Activated naive CD8-positive, alpha-beta T cell treated with anti-CD3 and anti-CD28 coated beads, Interleukin-2, amount 50 U/mL, for 16 hours (primary cell): Measurements from ENCODE around the gene EEF1AKMT2.
"Not testable (repeated sequence)": the region's sequence is repeated elsewhere in the genome, so short reads cannot be mapped to it uniquely, and the experiment has no call there.

Experiments
- DNase-seq: peaks from one replicate; pipeline ENCODE4 v3.0.0-alpha.2; 2020; ENCODE audit warnings: low read depth, low spot score

The EEF1AKMT2 gene

GRCh38 chr10:124756156-124756903 is 35.4 kb downstream of the EEF1AKMT2 start:
- no peak for DNase-seq

DNA sequence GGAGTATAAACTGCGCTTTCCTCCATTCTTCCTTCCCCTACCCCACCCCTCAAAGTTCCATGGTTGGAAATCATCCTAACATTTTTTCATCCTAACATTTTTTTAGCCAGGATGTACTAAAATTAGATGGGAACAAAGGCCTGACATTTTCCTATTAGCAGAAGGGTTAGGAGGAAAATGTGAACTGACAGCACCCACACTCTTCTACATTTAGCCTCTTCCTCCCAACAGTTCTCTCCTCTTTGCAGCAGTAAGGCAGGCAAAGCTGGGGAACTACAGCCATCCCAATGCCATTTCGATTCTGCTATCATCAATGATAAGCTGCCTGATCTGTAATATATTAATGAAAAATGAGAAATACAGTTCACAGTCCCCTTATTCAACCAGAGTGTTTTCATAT is 36.1 kb downstream of the EEF1AKMT2 start:
- no peak for DNase-seq

GRCh38 chr10:124754227-124754626 is 37.5 kb downstream of the EEF1AKMT2 start:
- no peak for DNase-seq

DNA sequence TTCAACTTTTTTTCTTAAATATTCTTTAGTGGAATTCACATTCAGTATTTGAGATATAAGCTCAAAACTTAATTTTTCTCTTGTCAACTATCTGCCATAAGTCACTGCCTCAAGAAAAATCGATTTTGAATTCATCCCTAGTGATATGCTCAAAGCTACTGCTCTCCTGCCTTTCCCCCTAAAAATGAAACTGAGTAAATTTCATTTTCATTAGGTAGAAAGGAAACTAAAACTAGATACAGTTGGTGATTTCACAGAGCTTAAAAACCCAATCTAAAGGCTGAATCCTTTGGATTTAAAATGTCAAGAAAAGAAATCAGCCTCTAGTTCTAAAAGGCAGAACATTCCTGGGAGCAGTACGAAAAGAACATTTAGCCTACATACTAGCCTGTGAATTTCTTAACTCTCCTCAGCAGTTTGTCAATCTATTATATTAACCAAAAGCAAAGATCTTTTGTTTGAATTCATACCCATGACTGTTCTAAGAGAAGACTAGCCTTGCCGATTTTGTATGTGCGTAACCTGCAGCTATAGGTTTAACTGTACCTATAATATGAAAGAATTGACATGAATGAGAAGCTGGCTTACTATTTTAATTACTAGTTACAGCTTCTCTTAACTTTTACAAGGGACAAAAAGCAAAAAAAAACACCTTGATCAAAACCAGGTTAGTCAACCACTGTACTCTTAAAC is 42.6 kb downstream of the EEF1AKMT2 start:
- no peak for DNase-seq

GRCh38 chr10:124748166-124748565 is 43.5 kb downstream of the EEF1AKMT2 start:
- no peak for DNase-seq

DNA sequence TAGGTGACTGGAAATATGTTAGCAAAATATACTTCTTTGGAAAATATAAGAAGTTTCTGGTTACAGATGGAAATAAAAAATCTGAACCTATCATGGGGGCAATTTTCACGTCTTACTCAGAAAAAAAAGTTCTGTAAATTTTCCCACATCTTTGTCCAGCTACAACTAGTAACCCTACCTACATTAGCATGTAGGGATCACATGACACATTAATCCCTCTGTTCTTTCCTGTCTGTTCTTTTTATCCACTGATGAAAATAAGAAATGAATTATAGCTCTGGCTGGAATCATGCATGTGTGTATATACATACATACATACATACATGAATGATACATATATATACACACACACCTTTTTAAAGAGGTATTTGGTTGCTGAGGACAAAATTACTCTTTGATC is 43.9 kb downstream of the EEF1AKMT2 start:
- no peak for DNase-seq

DNA sequence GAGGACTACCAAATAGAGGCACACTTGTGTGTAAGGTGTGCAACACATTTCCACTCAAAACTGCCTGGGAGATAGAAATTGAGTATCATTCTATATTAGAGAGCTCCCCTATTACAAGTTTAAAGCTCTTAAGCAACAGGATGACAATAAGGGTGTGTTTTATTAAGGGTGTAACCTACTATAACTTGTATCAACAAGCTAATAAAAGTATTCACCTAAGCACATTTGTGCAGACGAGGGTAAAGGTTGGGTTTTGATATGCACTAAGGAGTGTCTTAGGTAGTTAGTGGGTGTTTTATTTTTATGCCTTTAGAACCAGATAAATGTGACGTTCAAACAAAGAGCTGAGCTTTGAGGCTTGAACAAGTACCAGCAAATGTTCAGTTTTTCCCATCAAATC is 44.7 kb downstream of the EEF1AKMT2 start:
- no peak for DNase-seq

DNA sequence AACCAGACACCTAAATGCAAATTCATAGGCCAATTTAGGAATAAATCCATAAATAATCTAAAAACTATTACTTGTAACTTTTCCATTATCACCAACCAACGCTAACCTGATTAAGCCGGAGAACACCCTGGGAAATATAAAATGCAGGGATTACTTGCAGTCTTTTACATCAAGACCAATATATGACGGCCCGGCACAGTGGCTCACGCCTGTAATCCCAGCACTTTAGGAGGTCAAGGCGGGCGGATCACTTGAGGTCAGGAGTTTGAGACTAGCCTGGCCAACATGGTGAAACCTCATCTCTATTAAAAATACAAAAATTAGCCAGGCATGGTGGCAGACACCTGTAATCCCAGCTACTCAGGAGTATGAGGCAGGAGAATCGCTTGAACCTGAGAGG is 45.2 kb downstream of the EEF1AKMT2 start:
- not testable (repeated sequence) for DNase-seq

GRCh38 chr10:124745673-124746072 is 46.0 kb downstream of the EEF1AKMT2 start:
- DNase-seq = no peak

DNA sequence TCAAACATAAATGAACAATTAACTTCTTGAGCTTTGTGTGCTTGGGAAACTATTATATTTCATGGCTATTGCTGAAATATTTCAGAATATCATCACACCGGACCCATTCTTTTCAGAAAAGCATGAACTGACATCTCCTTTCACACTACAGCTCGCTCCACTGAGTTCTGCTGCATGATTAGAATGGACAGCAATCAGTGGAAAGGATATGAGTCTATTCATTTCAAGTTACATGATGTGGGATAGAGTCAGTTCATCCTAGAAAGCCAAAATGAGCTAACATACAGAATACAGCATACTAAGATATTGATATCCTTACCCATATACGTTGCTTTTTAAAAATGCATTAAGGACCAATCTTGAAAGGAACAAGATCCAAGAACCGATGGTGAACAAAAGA is 46.4 kb downstream of the EEF1AKMT2 start:
- DNase-seq = no peak

GRCh38 chr10:124744102-124745050 is 47.3 kb downstream of the EEF1AKMT2 start, which contains the start of gene FAM53B:
FAM53B (minus strand) TSS chr10:124744378; CDS start chr10:124706713, 37,665 bp downstream.
- DNase-seq = peak; percentile 50

DNA sequence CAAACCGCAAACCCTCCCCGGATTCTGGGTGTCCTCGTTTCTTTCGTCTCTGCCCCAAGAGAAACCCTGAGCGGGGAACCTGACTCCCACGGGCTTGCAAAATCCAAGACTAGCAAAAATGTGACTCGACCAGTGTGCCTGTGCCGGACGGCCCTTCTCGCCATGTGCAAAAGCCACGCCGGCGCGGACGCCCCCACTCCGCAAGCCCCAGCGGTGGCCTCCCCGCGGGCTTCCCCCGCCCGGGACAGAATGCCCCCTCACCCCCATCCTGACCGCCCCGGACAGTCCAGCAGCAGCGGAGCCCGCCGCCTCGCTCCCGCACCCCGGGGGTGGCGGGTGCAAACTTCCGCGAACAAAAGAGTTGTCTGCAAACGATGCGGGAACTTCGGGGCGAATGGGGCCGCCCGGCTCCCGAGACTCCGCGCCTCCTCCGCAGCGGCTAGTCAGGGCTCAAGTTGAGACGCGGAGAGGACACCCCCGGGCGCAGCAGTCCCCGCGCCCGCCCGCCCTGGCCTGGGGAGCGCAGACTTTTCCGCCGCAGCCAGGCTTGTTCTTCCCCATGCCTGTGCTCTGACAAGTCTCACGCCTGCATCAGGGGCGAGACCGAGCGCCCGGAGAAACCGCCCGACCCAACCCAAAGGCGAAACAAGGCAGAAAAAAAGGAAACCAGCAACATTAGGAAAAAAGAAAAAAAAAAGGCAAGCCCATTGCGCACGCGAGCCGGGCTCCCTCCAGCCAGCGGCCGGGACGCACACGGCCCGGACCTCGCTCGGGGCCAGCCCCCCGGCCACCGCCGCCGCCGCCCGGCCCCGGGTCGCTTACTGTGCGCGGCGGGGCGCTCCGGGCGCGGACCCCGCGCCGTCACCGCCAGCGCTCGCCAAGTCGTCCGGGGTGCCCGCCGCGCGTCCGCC is 48.2 kb downstream of the EEF1AKMT2 start:
- no peak for DNase-seq

DNA sequence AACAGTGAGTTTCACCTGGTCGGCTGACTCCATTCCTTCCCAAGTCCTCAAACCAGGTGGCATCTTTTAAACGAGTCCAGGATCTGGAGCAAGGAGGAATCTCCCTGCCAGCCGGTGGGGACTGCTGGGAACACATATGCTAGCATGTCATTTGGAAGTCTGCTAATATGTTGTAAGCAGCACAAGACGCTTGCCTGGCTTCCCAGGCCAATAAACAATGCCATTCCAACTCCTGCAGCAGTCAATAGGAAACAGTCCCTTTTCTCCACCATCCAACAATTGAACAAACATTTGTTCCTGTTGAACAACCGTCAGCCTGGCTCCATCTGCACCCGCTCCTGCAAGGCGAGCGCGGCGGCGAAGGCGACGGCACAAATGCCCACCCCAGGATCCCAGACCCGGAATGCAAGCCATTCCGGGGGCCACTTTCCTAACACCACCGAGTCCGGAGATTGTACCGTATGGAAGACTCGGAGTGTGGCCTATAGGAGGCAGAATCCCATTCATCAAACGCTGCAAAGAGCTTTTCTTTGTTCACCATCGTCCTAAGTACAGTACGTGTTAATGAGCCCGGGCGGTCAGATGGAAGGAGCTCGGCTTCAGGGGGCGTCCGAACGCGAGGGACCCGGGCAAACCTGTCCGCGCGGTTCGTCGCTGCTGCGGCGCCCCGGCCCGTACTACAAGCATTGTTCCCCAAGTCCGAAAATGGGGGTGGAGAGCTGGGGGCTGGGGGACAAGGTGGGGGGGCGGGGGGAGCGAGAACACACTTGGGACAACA is 49.1 kb downstream of the EEF1AKMT2 start:
- no peak for DNase-seq

GRCh38 chr10:124741922-124742412 is 49.7 kb downstream of the EEF1AKMT2 start:
- no peak for DNase-seq

DNA sequence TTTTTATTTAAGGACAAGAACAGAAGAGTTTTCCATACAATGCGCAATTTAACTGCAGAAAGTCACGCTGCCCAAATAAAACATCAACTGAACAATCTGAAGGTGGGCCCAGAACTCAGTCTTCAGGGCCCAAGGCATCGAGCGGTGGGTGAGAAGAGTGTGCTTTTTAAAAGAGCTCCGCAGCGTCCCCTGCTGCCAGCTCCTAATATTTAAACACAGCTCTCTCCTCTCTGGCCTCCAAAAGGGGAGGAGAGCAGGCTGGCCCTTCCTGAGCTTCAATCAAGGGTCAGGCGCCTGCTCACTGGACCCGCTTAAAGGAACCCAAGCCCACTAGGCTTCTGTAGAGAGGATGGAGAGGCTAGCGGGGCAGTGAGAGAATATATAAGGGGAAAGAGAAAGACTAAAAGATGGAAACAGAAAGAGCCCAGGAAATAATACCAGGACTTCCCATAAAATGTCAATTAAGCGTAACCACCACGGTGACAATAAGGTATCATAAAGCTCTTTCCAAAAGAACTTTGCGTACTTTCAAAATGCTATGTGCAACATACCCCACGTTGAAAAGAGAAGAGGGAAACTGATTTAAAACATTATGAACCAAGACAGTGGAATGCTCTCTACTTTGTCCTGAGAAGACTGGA is 50.3 kb downstream of the EEF1AKMT2 start:
- no peak for DNase-seq

- no peak for DNase-seq
Measured at GRCh38 chr10:124740369-124741280, 51.1 kb downstream of the EEF1AKMT2 start.

DNA sequence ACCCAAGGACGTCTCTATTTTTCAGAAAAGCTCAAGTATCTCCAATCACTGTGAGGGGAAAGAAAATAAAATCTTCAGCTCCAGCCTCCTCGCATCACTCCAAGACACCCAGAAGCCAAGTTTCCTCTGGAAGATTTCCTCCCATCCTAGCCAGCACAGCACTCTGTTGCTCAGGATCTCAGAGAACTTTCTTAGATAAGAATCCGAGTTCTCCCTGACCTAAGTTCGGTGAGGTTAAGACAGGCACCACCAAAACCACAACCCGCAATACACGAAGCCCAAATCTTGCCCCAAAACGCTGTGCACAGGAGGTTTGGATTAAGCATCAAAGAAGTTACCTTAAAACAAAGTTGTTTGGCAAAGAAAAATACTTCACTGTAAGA is 51.7 kb downstream of the EEF1AKMT2 start:
- no peak for DNase-seq

DNA sequence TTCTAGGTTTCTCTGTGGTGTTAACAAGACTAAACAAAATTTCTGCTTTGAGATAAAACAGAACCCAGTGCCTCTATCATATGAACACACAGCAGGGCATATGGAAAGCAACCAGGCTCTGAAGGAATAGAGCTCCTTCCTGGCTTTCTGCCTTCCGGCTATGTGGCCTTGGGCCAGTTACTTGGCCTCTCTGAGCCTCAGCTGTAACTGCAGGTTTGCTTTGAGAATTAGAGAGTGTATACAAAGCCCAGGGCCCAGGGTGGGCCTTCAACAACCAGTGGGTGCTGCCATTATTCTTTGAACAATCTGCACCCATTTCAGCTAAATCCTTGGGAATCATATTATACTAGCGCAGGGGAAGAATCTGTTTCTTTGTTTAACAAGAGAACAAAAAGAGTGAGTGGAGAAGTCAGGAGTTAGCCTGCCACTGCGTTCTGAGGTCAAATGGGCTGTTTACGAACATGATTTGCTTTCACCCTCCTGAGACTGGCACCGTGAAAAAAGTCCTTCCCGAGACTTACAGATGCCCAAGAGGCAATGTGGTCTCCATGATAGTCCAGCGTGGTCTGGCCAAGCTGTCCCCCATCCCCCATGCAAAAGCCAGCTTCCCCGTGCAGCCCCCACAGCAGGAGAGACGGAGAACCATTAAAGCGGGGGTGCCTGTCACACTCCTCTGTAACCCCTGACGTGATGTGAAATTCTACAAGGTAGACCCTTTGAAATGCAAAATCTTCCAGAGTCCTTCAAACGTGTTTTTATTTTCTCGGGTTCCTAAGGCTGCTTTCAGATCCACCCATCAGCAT is 52.4 kb downstream of the EEF1AKMT2 start:
- DNase-seq = no peak
